GM12878 (cell line): ENCODE measurements around the gene PAK6. TPM values are rescaled to one million over a fixed set of nuclear protein-coding genes. Genes with fewer than 3 reads are reported as not detected.

Experiments used
- ATAC-seq: fragments of 200-7000 bp; cut with Tn5 transposase; 3 replicates; pipeline ENCODE4 v1.9.1; 2020; ENCODE audit warnings: mild to moderate bottlenecking, moderate library complexity
- BruUV-seq: library from RNA; stranded (reverse); fragments of 400-500 nt; replicated peaks from 2 replicates; lab custom pipeline; 2021; lab: Mats Ljungman, UMichigan
- CTCF ChIA-PET: fragments of 300-600 bp; sonication (Branson Sonifier 250); formaldehyde crosslinking; extraction: SDS; loops from one replicate; lab custom pipeline; 2021; ENCODE audit warnings: inconsistent platforms; lab: Yijun Ruan, JAX
- POLR2A ChIA-PET: fragments of 350-600 bp; formaldehyde crosslinking; extraction: SDS; loops from one replicate; lab custom pipeline; 2021; ENCODE audit warnings: inconsistent platforms; lab: Charles Lee
- RAD21 ChIA-PET: fragments of 300-600 bp; sonication (Branson Sonifier 250); formaldehyde crosslinking; loops from one replicate; lab custom pipeline; 2023; ENCODE audit warnings: antibody characterized with exemption; ENCODE audit not compliant: unreplicated experiment; lab: Charles Lee
- SMC1A ChIA-PET: fragments of 300-600 bp; sonication (Branson Sonifier 250); formaldehyde crosslinking; loops from one replicate; lab custom pipeline; 2023; ENCODE audit not compliant: unreplicated experiment, uncharacterized antibody; lab: Charles Lee
- DNase-seq: peaks from one replicate; pipeline ENCODE4 v3.0.0-alpha.2; 2011; ENCODE audit warnings: low read depth, low spot score
- FAIRE-seq: peaks from 3 replicates; lab custom pipeline; 2011; peaks lifted over from hg19 to GRCh38; lab: Jason Lieb, UNC
- H2AFZ ChIP-seq: 2 replicates; pipeline ENCODE4 v1.6.0; 2011; ENCODE audit warnings: low read depth, low read length, control low read depth; ENCODE audit not compliant: control insufficient read depth
- H3K27ac ChIP-seq: 2 replicates; pipeline ENCODE4 v1.5.1; 2011; ENCODE audit warnings: control low read depth; ENCODE audit not compliant: control insufficient read depth, insufficient read depth
- H3K27me3 ChIP-seq, 2 experiments: replicated peaks in 1 of 2; 2 replicates each; pipeline versions ENCODE4 v1.6.0 to v1.6.1; 2011; ENCODE audit warnings: low read length in 1 of 2; ENCODE audit not compliant: control insufficient read depth in 2 of 2, insufficient read depth in 2 of 2
- H3K36me3 ChIP-seq, 2 experiments: 2 replicates each; pipeline ENCODE4 v1.5.1; 2011; ENCODE audit warnings: low read length in 1 of 2; ENCODE audit not compliant: control insufficient read depth in 2 of 2, insufficient read depth in 2 of 2
- H3K4me1 ChIP-seq: 2 replicates; pipeline ENCODE4 v1.6.1; 2011; ENCODE audit warnings: mild to moderate bottlenecking, low read length, moderate library complexity, mixed read lengths; ENCODE audit not compliant: control insufficient read depth, insufficient read depth
- H3K4me2 ChIP-seq: 2 replicates; pipeline ENCODE4 v1.6.0; 2011; ENCODE audit warnings: control low read depth; ENCODE audit not compliant: control insufficient read depth, insufficient read depth
- H3K4me3 ChIP-seq: fragments of 200-600 bp; sonication (generic); 2 replicates; pipeline ENCODE4 v1.5.1; 2016
- H3K79me2 ChIP-seq: 2 replicates; pipeline ENCODE4 v1.6.0; 2011; ENCODE audit warnings: low read length; ENCODE audit not compliant: control insufficient read depth, insufficient read depth
- H3K9ac ChIP-seq: 2 replicates; pipeline ENCODE4 v1.8.0; 2011; ENCODE audit warnings: low read length, control low read depth, mixed read lengths; ENCODE audit not compliant: control insufficient read depth, insufficient read depth
- H3K9me3 ChIP-seq: replicated peaks from 3 replicates; pipeline ENCODE4 v1.5.1; 2011; ENCODE audit warnings: mild to moderate bottlenecking, low read length; ENCODE audit not compliant: control insufficient read depth, insufficient read depth
- H4K20me1 ChIP-seq: 2 replicates; pipeline ENCODE4 v1.6.0; 2011; ENCODE audit not compliant: control insufficient read depth, insufficient read depth
- ATF7 ChIP-seq: fragments of 450-650 bp; IDR thresholded peaks from 2 replicates; pipeline ENCODE4 v1.6.1; 2016; ENCODE audit warnings: low read depth, mild to moderate bottlenecking
- CBFB ChIP-seq: IDR thresholded peaks from 2 replicates; pipeline ENCODE4 v1.6.1; 2016; ENCODE audit warnings: antibody characterized with exemption, low read depth
- DPF2 ChIP-seq: fragments of 450-650 bp; IDR thresholded peaks from 2 replicates; pipeline ENCODE4 v1.6.1; 2017; ENCODE audit warnings: mild to moderate bottlenecking
- EED ChIP-seq: sonication (generic); IDR thresholded peaks from 2 replicates; pipeline ENCODE4 v1.6.1; 2016; ENCODE audit warnings: antibody characterized with exemption, low read depth
- EP300 ChIP-seq, 2 experiments: fragments of 150-350 bp in 1 of 2; IDR thresholded peaks; 2 replicates each; pipeline ENCODE4 v1.6.1; 2011 to 2012; ENCODE audit warnings: low read depth in 2 of 2, low read length in 2 of 2, borderline replicate concordance in 1 of 2, improper control_type of control experiment in 1 of 2, inconsistent platforms in 1 of 2; ENCODE audit not compliant: control insufficient read depth in 1 of 2
- ETV6 ChIP-seq, 2 experiments: fragments of 450-650 bp in 1 of 2; IDR thresholded peaks in 1 of 2; conservative IDR thresholded peaks in 1 of 2; 2 replicates each; pipeline ENCODE4 v1.6.1; 2014; ENCODE audit warnings: antibody characterized with exemption in 1 of 2, borderline replicate concordance in 1 of 2, low read depth in 1 of 2, mild to moderate bottlenecking in 1 of 2, moderate library complexity in 1 of 2
- EZH2 ChIP-seq: IDR thresholded peaks from 2 replicates; pipeline ENCODE4 v1.6.1; 2012; ENCODE audit warnings: low read depth, mild to moderate bottlenecking, control low read depth, inconsistent platforms, low read length, borderline replicate concordance; ENCODE audit not compliant: control insufficient read depth
- JUNB ChIP-seq: IDR thresholded peaks from 2 replicates; pipeline ENCODE4 v1.6.1; 2016; ENCODE audit warnings: antibody characterized with exemption, mild to moderate bottlenecking
- KAT2A ChIP-seq: conservative IDR thresholded peaks from 2 replicates; pipeline ENCODE4 v1.6.1; 2011; ENCODE audit warnings: low read depth, low read length; ENCODE audit not compliant: control insufficient read depth
- STAT1 ChIP-seq: fragments of 450-650 bp; conservative IDR thresholded peaks from 2 replicates; pipeline ENCODE4 v1.6.1; 2014; ENCODE audit warnings: antibody characterized with exemption, mild to moderate bottlenecking
- ZNF384 ChIP-seq: IDR thresholded peaks from 2 replicates; pipeline ENCODE4 v1.6.1; 2012; ENCODE audit warnings: low read depth, mild to moderate bottlenecking, low read length, improper control_type of control experiment, borderline replicate concordance
- WGBS: methylation state at CpG from one replicate; pipeline ENCODE4 v1.1.6; 2016; ENCODE audit warnings: low lambda C conversion rate; ENCODE audit not compliant: insufficient replicate concordance, insufficient coverage; ENCODE audit errors: missing lambda C conversion rate; 5-methylcytosine and 5-hydroxymethylcytosine counted together
- in situ Hi-C: fragments of 300-500 bp; cut with MboI; formaldehyde crosslinking; loops from 9 replicates; pipeline ENCODE4 v1.14.3; 2018; ENCODE audit warnings: mixed read lengths
- intact Hi-C: fragments of 100-400 bp; cut with micrococcal nuclease; formaldehyde crosslinking; loops from one replicate; pipeline ENCODE4 v1.14.2; 2022; ENCODE audit not compliant: unreplicated experiment
- polyA plus RNA-seq, 11 experiments: library from polyadenylated mRNA; depleted of rRNA in 4 of 11; unstranded in 6 of 11; stranded (reverse) in 5 of 11; fragments of >200 nt; fragmentation: Nextera tagmentation in 4 of 11; fragmentation: Illumina TruSeq in 1 of 11; extraction: Ambion mirVana in 4 of 11; extraction: Trizol in 1 of 11; gene quantifications; 1 replicate in 1 of 11; 2 replicates in 10 of 11; pipeline versions ENCODE4 v1.2.1 to v1.2.3, GENCODE V29; 2011 to 2016; ENCODE audit warnings: inconsistent platforms in 2 of 11, missing spikeins in 2 of 11, low read depth in 1 of 11
- total RNA-seq, 4 experiments: library from RNA; depleted of rRNA in 3 of 4; stranded (reverse); fragments of >200 nt in 3 of 4; fragmentation: Illumina TruSeq in 1 of 4; extraction: Trizol in 1 of 4; gene quantifications; 2 replicates each; pipeline versions ENCODE4 v1.2.1 to v1.2.3, GENCODE V29; 2013 to 2021
- TF ChIP-seq, protein P1 (sequence below): fragments of 450-650 bp; IDR thresholded peaks from 2 replicates; pipeline ENCODE4 v1.6.1; 2017; ENCODE audit warnings: mild to moderate bottlenecking
- TF ChIP-seq, protein P2 (sequence below): fragments of 450-650 bp; IDR thresholded peaks from 2 replicates; pipeline ENCODE4 v1.6.1; 2017; ENCODE audit warnings: low read depth, mild to moderate bottlenecking, moderate library complexity

Gene PAK6
- total and polyA plus RNA-seq, 10 of the 15 experiments (the other 5 are each of a cell fraction or from before 2014, with no cell fraction given), result 0.07 to 0.92 (median 0.31) TPM; not detected in 2

- peaks cover 9% of the 10 kb centered on the region for H3K79me2 ChIP-seq
- H3K9ac ChIP-seq, result no peak overlapping the region
- ATAC-seq, result no peak
- no peaks in the 10 kb centered on the region for H3K9me3 ChIP-seq
- H3K4me1 ChIP-seq, result peaks cover 4% of the 10 kb centered on the region; the same call in 1 of the 2 replicates
- SMC1A ChIA-PET, result interaction anchor here (1.0 to 1.4 kb wide), 2 partner anchors 86 to 147 kb away, joined by 3 read pairs; no protein-coding TSS in a partner anchor
- WGBS, result 100% methylated on average over 1 of the region's 1 CpG
- H2AFZ ChIP-seq, result no peak overlapping the region
- intact Hi-C loops, result no loop called here
- FAIRE-seq, result no peak
- POLR2A ChIA-PET, result interaction anchor here (0.6 kb wide), 1 partner anchor 171 kb away, joined by 3 read pairs; no protein-coding TSS in a partner anchor
- H3K27me3 ChIP-seq, result no peaks in the 10 kb centered on the region
- BruUV-seq, result no TSS peak
- H4K20me1 ChIP-seq, result no peaks in the 10 kb centered on the region
- peaks cover 14 to 26% of the 10 kb centered on the region in 2 experiments for H3K36me3 ChIP-seq
- H3K4me2 ChIP-seq, result no peak overlapping the region
- RAD21 ChIA-PET, result interaction anchor here (0.6 to 2.1 kb wide), 2 partner anchors 12 to 147 kb away, joined by 3 to 9 read pairs; no protein-coding TSS in a partner anchor
- H3K27ac ChIP-seq, result no peak overlapping the region
- DNase-seq, result no peak
- H3K4me3 ChIP-seq, result no peak overlapping the region
- in situ Hi-C loops, result loop anchor here (10.0 kb wide), 2 partner anchors 148 to 1172 kb away; no protein-coding TSS in a partner anchor
- CTCF ChIA-PET, result interaction anchor here (1.8 to 2.4 kb wide), 2 partner anchors 9 to 147 kb away, joined by 6 to 15 read pairs; no protein-coding TSS in a partner anchor
- TF ChIP-seq DPF2 (no peak), CBFB (no peak), KAT2A (no peak), EZH2 (no peak), EP300 (IDR thresholded peaks at IDR 0.05; ENCODE audit: borderline replicate concordance in 1 of 2, control insufficient read depth in 1 of 2, low read depth in 2 of 2, low read length in 2 of 2) (no peak), ETV6 (conservative IDR thresholded peaks at IDR 0.05 in 1 of 2, IDR thresholded peaks at IDR 0.05 in 1 of 2; ENCODE audit: borderline replicate concordance in 1 of 2, low read depth in 1 of 2) (no peak), EED (no peak), STAT1 (no peak), ZNF384 (no peak), ATF7 (no peak), JUNB (no peak)
- TF ChIP-seq, protein P1, sequence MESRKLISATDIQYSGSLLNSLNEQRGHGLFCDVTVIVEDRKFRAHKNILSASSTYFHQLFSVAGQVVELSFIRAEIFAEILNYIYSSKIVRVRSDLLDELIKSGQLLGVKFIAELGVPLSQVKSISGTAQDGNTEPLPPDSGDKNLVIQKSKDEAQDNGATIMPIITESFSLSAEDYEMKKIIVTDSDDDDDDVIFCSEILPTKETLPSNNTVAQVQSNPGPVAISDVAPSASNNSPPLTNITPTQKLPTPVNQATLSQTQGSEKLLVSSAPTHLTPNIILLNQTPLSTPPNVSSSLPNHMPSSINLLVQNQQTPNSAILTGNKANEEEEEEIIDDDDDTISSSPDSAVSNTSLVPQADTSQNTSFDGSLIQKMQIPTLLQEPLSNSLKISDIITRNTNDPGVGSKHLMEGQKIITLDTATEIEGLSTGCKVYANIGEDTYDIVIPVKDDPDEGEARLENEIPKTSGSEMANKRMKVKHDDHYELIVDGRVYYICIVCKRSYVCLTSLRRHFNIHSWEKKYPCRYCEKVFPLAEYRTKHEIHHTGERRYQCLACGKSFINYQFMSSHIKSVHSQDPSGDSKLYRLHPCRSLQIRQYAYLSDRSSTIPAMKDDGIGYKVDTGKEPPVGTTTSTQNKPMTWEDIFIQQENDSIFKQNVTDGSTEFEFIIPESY, result no peak
- TF ChIP-seq, protein P2, sequence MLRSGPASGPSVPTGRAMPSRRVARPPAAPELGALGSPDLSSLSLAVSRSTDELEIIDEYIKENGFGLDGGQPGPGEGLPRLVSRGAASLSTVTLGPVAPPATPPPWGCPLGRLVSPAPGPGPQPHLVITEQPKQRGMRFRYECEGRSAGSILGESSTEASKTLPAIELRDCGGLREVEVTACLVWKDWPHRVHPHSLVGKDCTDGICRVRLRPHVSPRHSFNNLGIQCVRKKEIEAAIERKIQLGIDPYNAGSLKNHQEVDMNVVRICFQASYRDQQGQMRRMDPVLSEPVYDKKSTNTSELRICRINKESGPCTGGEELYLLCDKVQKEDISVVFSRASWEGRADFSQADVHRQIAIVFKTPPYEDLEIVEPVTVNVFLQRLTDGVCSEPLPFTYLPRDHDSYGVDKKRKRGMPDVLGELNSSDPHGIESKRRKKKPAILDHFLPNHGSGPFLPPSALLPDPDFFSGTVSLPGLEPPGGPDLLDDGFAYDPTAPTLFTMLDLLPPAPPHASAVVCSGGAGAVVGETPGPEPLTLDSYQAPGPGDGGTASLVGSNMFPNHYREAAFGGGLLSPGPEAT, result no peak
Observed at GRCh38 chr15:40192942-40193341, 45.9 kb upstream of the PAK6 start.
